Neural cell (in vitro differentiated cells): Measurements from ENCODE around the gene PPIL6.

ENCODE experiments used
- EP300 ChIP-seq: fragments of 450-650 bp; conservative IDR thresholded peaks from 2 replicates; pipeline ENCODE4 v1.6.1; 2014; ENCODE audit warnings: antibody characterized with exemption, mild to moderate bottlenecking, moderate library complexity; ENCODE audit not compliant: poor library complexity, severe bottlenecking
- EZH2 ChIP-seq: fragments of 200-600, 300-800 bp; shearing (Covaris generic), sonication (generic); IDR thresholded peaks from 2 replicates; pipeline ENCODE4 v1.6.1; 2014; ENCODE audit warnings: antibody characterized with exemption, low read length, borderline replicate concordance, mild to moderate bottlenecking; ENCODE audit not compliant: insufficient read depth, poor library complexity, severe bottlenecking
- MXI1 ChIP-seq: fragments of 450-650 bp; conservative IDR thresholded peaks from 2 replicates; pipeline ENCODE4 v1.6.1; 2014; ENCODE audit warnings: antibody characterized with exemption, mild to moderate bottlenecking; ENCODE audit not compliant: poor library complexity, severe bottlenecking
- POLR2AphosphoS5 ChIP-seq: IDR thresholded peaks from 2 replicates; pipeline ENCODE4 v1.6.1; 2012
- TAF1 ChIP-seq: IDR thresholded peaks from 2 replicates; pipeline ENCODE4 v1.6.1; 2012; ENCODE audit warnings: low read depth
- TF ChIP-seq, protein P1 (sequence below): fragments of 450-650 bp; IDR thresholded peaks from 2 replicates; pipeline ENCODE4 v1.5.1; 2014; ENCODE audit warnings: antibody characterized with exemption, mild to moderate bottlenecking, moderate library complexity; ENCODE audit not compliant: poor library complexity, severe bottlenecking
- TF ChIP-seq, protein P2 (sequence below): IDR thresholded peaks from 2 replicates; pipeline ENCODE4 v1.6.1; 2012; ENCODE audit warnings: borderline replicate concordance

DNA sequence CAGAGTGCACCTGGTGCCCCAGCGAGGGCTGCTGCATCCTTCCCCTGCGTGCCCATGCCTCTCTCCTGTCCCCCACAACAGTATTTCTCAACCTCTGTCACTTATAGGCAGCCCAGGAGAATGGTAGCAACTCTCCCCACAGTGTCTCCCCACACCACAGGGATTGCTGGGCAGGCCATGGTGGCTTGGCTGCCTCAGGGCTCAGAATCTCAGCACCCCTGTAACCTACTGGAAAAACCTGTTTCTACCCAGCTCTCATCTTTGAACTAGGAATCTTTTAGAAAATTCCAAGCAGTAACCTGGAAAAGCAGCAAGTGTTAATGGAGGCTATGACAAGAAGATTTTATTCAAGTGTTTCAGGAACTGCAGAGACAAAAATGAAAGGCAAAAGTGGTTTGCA lies 96.2 kb downstream of the PPIL6 start:
- TF ChIP-seq, protein P1, sequence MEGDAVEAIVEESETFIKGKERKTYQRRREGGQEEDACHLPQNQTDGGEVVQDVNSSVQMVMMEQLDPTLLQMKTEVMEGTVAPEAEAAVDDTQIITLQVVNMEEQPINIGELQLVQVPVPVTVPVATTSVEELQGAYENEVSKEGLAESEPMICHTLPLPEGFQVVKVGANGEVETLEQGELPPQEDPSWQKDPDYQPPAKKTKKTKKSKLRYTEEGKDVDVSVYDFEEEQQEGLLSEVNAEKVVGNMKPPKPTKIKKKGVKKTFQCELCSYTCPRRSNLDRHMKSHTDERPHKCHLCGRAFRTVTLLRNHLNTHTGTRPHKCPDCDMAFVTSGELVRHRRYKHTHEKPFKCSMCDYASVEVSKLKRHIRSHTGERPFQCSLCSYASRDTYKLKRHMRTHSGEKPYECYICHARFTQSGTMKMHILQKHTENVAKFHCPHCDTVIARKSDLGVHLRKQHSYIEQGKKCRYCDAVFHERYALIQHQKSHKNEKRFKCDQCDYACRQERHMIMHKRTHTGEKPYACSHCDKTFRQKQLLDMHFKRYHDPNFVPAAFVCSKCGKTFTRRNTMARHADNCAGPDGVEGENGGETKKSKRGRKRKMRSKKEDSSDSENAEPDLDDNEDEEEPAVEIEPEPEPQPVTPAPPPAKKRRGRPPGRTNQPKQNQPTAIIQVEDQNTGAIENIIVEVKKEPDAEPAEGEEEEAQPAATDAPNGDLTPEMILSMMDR: no peak
- no peak for TF ChIP-seq MXI1
- TF ChIP-seq EZH2: no peak
- TF ChIP-seq POLR2AphosphoS5: no peak
- TF ChIP-seq TAF1: no peak
- TF ChIP-seq EP300: no peak
- TF ChIP-seq, protein P2, sequence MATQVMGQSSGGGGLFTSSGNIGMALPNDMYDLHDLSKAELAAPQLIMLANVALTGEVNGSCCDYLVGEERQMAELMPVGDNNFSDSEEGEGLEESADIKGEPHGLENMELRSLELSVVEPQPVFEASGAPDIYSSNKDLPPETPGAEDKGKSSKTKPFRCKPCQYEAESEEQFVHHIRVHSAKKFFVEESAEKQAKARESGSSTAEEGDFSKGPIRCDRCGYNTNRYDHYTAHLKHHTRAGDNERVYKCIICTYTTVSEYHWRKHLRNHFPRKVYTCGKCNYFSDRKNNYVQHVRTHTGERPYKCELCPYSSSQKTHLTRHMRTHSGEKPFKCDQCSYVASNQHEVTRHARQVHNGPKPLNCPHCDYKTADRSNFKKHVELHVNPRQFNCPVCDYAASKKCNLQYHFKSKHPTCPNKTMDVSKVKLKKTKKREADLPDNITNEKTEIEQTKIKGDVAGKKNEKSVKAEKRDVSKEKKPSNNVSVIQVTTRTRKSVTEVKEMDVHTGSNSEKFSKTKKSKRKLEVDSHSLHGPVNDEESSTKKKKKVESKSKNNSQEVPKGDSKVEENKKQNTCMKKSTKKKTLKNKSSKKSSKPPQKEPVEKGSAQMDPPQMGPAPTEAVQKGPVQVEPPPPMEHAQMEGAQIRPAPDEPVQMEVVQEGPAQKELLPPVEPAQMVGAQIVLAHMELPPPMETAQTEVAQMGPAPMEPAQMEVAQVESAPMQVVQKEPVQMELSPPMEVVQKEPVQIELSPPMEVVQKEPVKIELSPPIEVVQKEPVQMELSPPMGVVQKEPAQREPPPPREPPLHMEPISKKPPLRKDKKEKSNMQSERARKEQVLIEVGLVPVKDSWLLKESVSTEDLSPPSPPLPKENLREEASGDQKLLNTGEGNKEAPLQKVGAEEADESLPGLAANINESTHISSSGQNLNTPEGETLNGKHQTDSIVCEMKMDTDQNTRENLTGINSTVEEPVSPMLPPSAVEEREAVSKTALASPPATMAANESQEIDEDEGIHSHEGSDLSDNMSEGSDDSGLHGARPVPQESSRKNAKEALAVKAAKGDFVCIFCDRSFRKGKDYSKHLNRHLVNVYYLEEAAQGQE: no peak
